HG03571 (cell line): Measurements from ENCODE around the gene BIRC7.

Source experiments
- ATAC-seq: cut with Tn5 transposase; IDR thresholded peaks from one replicate; pipeline ENCODE4 v1.9.1; 2021; ENCODE audit not compliant: unreplicated experiment

Gene BIRC7

GRCh38 chr20:63280371-63280770 lies 44.7 kb downstream of the BIRC7 start:
- ATAC-seq, result no peak

GRCh38 chr20:63280929-63281545 lies 45.3 kb downstream of the BIRC7 start:
- ATAC-seq, result no peak

GRCh38 chr20:63281742-63282665 lies 46.3 kb downstream of the BIRC7 start:
- no peak for ATAC-seq

- no peak for ATAC-seq
Measured at GRCh38 chr20:63282946-63283345, 47.2 kb downstream of the BIRC7 start.

- no peak for ATAC-seq
Measured at GRCh38 chr20:63283397-63284082, 47.8 kb downstream of the BIRC7 start.

- no peak for ATAC-seq
Measured at GRCh38 chr20:63284083-63284440, 48.4 kb downstream of the BIRC7 start.

GRCh38 chr20:63284544-63284949 lies 48.8 kb downstream of the BIRC7 start:
- ATAC-seq, result no peak

- ATAC-seq, result no peak
Measured at GRCh38 chr20:63284981-63285524, 49.3 kb downstream of the BIRC7 start.

GRCh38 chr20:63285636-63286615 lies 50.2 kb downstream of the BIRC7 start:
- no peak for ATAC-seq

GRCh38 chr20:63286781-63287696 lies 51.3 kb downstream of the BIRC7 start:
- ATAC-seq, result no peak

GRCh38 chr20:63287697-63288580 lies 52.2 kb downstream of the BIRC7 start:
- no peak for ATAC-seq

- no peak for ATAC-seq
Measured at GRCh38 chr20:63288581-63289251, 53.0 kb downstream of the BIRC7 start.

- ATAC-seq, result no peak
Measured at GRCh38 chr20:63289311-63290135, 53.8 kb downstream of the BIRC7 start.
